Measurements from ENCODE around the gene TPRA1. TPM values are rescaled to one million over a fixed set of nuclear protein-coding genes. Genes with fewer than 3 reads are reported as not detected.

The TPRA1 gene
- total RNA-seq, 1 donor: 40.6 TPM

- no peak overlapping the region for H3K4me3 ChIP-seq (ENCODE audit: low read depth, low read length)
- DNase-seq (ENCODE audit: low read depth): no peak
- TF ChIP-seq CTCF (IDR thresholded peaks at IDR 0.05; ENCODE audit: insufficient read depth, low read depth, low read length): no peak
Observed at GRCh38 chr3:127539366-127540060, 51.0 kb downstream of the TPRA1 start.

GRCh38 chr3:127538569-127538968, 52.0 kb downstream of the TPRA1 start:
- DNase-seq (ENCODE audit: low read depth): no peak
- TF ChIP-seq CTCF (IDR thresholded peaks at IDR 0.05; ENCODE audit: insufficient read depth, low read depth, low read length): no peak
- H3K4me3 ChIP-seq (ENCODE audit: low read depth, low read length): no peak overlapping the region

GRCh38 chr3:127536830-127537812, 53.4 kb downstream of the TPRA1 start:
- no peak for DNase-seq (ENCODE audit: low read depth)
- TF ChIP-seq CTCF (IDR thresholded peaks at IDR 0.05; ENCODE audit: insufficient read depth, low read depth, low read length): no peak
- H3K4me3 ChIP-seq (ENCODE audit: low read depth, low read length): no peak overlapping the region

GRCh38 chr3:127535901-127536829, 54.4 kb downstream of the TPRA1 start:
- DNase-seq (ENCODE audit: low read depth): no peak
- TF ChIP-seq CTCF (IDR thresholded peaks at IDR 0.05; ENCODE audit: insufficient read depth, low read depth, low read length): no peak
- H3K4me3 ChIP-seq (ENCODE audit: low read depth, low read length): no peak overlapping the region

- no peak for TF ChIP-seq CTCF (IDR thresholded peaks at IDR 0.05; ENCODE audit: insufficient read depth, low read depth, low read length)
- DNase-seq (ENCODE audit: low read depth): no peak
- H3K4me3 ChIP-seq (ENCODE audit: low read depth, low read length): no peak overlapping the region
Observed at GRCh38 chr3:127535106-127535785, 55.3 kb downstream of the TPRA1 start.

- H3K4me3 ChIP-seq (ENCODE audit: low read depth, low read length): no peak overlapping the region
- no peak for DNase-seq (ENCODE audit: low read depth)
- no peak for TF ChIP-seq CTCF (IDR thresholded peaks at IDR 0.05; ENCODE audit: insufficient read depth, low read depth, low read length)
Observed at GRCh38 chr3:127534564-127534963, 56.0 kb downstream of the TPRA1 start.

All from fibroblast of villous mesenchyme (primary cell).